ENCODE data around the gene PFN1.
A peak's percentile ranks its signal among the peaks of the same experiment; 100 is the strongest.

The PFN1 gene

GRCh38 chr17:4967539-4968485 lies 19.5 kb upstream of the PFN1 start, which contains the start of gene SPAG7:
Gene SPAG7 (minus strand): TSS chr17:4967817. CDS start chr17:4967804, 13 bp downstream.
- DNase-seq, result peak; percentile 94

GRCh38 chr17:4966844-4967538 lies 18.7 kb upstream of the PFN1 start:
- peak; percentile 99 for DNase-seq

GRCh38 chr17:4965311-4965986 lies 17.1 kb upstream of the PFN1 start:
- DNase-seq, result no peak

- no peak for DNase-seq
These were observed 12.1 kb upstream of the PFN1 start for GRCh38 chr17:4960279-4960922.

GRCh38 chr17:4959261-4959965 lies 11.1 kb upstream of the PFN1 start:
- no peak for DNase-seq

- DNase-seq, result no peak
These were observed 9.8 kb upstream of the PFN1 start for GRCh38 chr17:4958102-4958501.

GRCh38 chr17:4956493-4957061 lies 8.2 kb upstream of the PFN1 start:
- no peak for DNase-seq

GRCh38 chr17:4955091-4955490 lies 6.8 kb upstream of the PFN1 start:
- no peak for DNase-seq

- no peak for DNase-seq
These were observed 5.2 kb upstream of the PFN1 start for GRCh38 chr17:4953451-4953961.

GRCh38 chr17:4951486-4951885 lies 3.2 kb upstream of the PFN1 start:
- DNase-seq, result no peak

GRCh38 chr17:4950746-4951204 lies 2.4 kb upstream of the PFN1 start, which contains the start of gene ENO3:
Gene ENO3 (plus strand): TSS chr17:4951119. CDS start chr17:4951830, 711 bp downstream.
- no peak for DNase-seq

GRCh38 chr17:4950075-4950745 lies 1.9 kb upstream of the PFN1 start:
- DNase-seq, result no peak

GRCh38 chr17:4949321-4950074 lies 1.2 kb upstream of the PFN1 start:
- DNase-seq, result peak; percentile 85

- peak; percentile 84 for DNase-seq
These were observed 596 bp upstream of the PFN1 start for GRCh38 chr17:4948931-4949320.

- peak; percentile 53 for DNase-seq
These were observed 742 bp downstream of the PFN1 start for GRCh38 chr17:4947411-4948165.

GRCh38 chr17:4947010-4947410 lies 1.3 kb downstream of the PFN1 start:
- no peak for DNase-seq

- DNase-seq, result no peak
These were observed 1.9 kb downstream of the PFN1 start for GRCh38 chr17:4946312-4946976.

GRCh38 chr17:4945944-4946280 lies 2.4 kb downstream of the PFN1 start:
- DNase-seq, result no peak
